Subcutaneous adipose tissue (tissue), 4 donors: Measurements from ENCODE around the gene CFAP299. TPM values are rescaled to one million over a fixed set of nuclear protein-coding genes. Genes with fewer than 3 reads are reported as not detected.

ENCODE experiments used
- total RNA-seq, 4 donors: library from RNA; depleted of rRNA; stranded (reverse); fragments of >200 nt; gene quantifications; one replicate each; pipeline ENCODE4 v1.1.0, GENCODE V29; 2016
- TF ChIP-seq, protein P1 (sequence below): fragments of 450-650 bp; IDR thresholded peaks from one replicate; pipeline ENCODE4 v1.5.1; 2016; ENCODE audit warnings: low read depth, mild to moderate bottlenecking, control low read depth, antibody characterized with exemption, moderate library complexity

CFAP299 gene
- total RNA-seq, 4 donors from 2014 or later = not detected

DNA sequence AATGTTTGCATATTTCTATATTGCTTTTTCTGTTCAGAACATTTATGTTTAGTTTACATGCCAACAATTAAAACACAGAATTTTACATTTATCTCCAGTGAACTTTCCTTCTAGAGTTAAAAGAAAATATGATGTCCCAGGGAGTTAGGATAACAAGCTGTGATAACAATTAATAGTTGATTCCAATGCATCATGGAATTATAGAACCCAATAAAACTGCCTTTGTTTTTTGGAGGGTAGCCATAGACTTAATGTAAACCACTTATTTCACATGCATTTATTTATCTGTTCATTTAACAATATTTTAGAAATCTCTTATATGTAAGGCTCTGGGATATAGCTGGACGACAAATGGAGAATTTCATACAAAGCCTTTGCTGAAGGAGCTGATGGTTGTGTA, 180.0 kb downstream of the CFAP299 start:
- TF ChIP-seq, protein P1, sequence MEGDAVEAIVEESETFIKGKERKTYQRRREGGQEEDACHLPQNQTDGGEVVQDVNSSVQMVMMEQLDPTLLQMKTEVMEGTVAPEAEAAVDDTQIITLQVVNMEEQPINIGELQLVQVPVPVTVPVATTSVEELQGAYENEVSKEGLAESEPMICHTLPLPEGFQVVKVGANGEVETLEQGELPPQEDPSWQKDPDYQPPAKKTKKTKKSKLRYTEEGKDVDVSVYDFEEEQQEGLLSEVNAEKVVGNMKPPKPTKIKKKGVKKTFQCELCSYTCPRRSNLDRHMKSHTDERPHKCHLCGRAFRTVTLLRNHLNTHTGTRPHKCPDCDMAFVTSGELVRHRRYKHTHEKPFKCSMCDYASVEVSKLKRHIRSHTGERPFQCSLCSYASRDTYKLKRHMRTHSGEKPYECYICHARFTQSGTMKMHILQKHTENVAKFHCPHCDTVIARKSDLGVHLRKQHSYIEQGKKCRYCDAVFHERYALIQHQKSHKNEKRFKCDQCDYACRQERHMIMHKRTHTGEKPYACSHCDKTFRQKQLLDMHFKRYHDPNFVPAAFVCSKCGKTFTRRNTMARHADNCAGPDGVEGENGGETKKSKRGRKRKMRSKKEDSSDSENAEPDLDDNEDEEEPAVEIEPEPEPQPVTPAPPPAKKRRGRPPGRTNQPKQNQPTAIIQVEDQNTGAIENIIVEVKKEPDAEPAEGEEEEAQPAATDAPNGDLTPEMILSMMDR = no peak

- TF ChIP-seq, protein P1 = no peak
Observed at GRCh38 chr4:80521438-80521837, 185.9 kb downstream of the CFAP299 start.

GRCh38 chr4:80526697-80527096, 191.2 kb downstream of the CFAP299 start:
- TF ChIP-seq, protein P1 = no peak

DNA sequence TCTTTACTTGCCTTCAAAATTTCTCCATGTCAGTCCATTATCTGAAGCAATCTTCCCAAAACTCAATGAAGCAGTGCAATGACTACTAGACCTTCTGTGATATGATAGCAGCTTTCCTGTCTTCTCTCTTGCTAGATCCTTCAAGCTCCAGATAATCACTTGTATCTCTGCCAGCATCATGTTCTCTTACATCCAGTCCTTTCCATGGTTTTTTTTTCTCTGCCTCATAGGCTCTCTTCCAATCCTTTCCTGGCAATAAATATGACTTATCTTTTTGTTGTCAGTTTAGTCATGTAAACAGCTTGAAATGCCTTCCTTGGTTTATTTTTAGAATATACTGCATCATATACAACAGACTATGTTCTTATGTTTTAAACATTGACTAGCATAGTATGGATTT, 193.5 kb downstream of the CFAP299 start:
- TF ChIP-seq, protein P1 = no peak

- TF ChIP-seq, protein P1 = no peak
Observed at GRCh38 chr4:80532674-80533333, 197.3 kb downstream of the CFAP299 start.

DNA sequence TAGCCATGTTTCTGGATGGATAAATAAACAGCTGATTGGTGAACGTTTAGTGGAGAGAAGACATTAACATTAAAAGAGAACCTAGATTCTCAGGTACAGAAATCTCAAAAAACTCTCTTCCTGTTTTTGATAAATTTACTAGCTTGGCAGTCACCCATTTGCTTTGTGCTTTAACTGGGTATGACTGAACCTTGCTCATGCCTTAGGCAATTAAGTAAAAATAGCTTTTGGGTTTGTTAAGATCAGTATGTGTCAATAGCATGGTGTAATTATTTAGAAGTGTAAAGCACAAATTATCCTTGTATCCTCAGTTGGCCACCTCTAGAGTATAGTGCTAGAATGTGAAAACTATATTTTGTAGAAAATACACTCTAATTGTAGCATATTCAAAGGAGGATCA, 200.0 kb downstream of the CFAP299 start:
- TF ChIP-seq, protein P1 = no peak

- TF ChIP-seq, protein P1 = no peak
Observed at GRCh38 chr4:80538276-80538926, 202.9 kb downstream of the CFAP299 start.
